OCI-LY1 (cell line): Measurements from ENCODE around the gene C4A.

Experiments used
- EZH2 ChIP-seq: fragments of 200-600 bp; sonication (generic), shearing (Covaris generic); IDR thresholded peaks from 2 replicates; pipeline ENCODE4 v1.8.0; 2017; ENCODE audit warnings: borderline replicate concordance, mixed run types, mild to moderate bottlenecking, antibody characterized with exemption, low read length, moderate library complexity, mixed read lengths
- TF ChIP-seq, protein P1 (sequence below): fragments of 200-600 bp; sonication (generic), shearing (Covaris generic); IDR thresholded peaks from 2 replicates; pipeline ENCODE4 v1.5.1; 2017; ENCODE audit warnings: mild to moderate bottlenecking, antibody characterized with exemption, low read length, moderate library complexity, mixed read lengths

DNA sequence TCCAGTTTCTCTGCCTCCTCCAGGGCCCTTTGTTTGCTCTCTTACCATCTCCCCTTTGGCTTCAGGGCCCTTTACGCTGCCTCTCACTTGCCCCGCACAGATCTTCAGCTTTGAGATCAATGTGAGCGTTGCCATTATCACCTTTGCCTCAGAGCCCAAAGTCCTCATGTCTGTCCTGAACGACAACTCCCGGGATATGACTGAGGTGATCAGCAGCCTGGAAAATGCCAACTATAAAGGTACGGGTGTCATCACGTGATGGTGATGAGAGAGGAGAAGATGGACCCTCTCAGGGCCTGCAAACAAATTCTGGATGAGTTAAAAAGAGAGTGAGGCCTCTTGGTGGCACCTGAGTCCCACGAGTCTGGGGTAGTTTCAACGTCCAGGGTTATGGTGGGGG is 46.0 kb upstream of the C4A start:
- TF ChIP-seq EZH2: no peak
- TF ChIP-seq, protein P1, sequence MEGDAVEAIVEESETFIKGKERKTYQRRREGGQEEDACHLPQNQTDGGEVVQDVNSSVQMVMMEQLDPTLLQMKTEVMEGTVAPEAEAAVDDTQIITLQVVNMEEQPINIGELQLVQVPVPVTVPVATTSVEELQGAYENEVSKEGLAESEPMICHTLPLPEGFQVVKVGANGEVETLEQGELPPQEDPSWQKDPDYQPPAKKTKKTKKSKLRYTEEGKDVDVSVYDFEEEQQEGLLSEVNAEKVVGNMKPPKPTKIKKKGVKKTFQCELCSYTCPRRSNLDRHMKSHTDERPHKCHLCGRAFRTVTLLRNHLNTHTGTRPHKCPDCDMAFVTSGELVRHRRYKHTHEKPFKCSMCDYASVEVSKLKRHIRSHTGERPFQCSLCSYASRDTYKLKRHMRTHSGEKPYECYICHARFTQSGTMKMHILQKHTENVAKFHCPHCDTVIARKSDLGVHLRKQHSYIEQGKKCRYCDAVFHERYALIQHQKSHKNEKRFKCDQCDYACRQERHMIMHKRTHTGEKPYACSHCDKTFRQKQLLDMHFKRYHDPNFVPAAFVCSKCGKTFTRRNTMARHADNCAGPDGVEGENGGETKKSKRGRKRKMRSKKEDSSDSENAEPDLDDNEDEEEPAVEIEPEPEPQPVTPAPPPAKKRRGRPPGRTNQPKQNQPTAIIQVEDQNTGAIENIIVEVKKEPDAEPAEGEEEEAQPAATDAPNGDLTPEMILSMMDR: no peak
